Caki2 (cell line): Measurements from ENCODE around the gene ZNF207. TPM values are rescaled to one million over a fixed set of nuclear protein-coding genes. Genes with fewer than 3 reads are reported as not detected.
"Not testable (repeated sequence)": the region's sequence is repeated elsewhere in the genome, so short reads cannot be mapped to it uniquely, and the experiment has no call there.

Experiments
- DNase-seq: peaks from one replicate; pipeline ENCODE4 v3.0.0-alpha.2; 2015; ENCODE audit warnings: low read depth
- in situ Hi-C: cut with HindIII; loops from 2 replicates; pipeline ENCODE4 v1.10.0; 2016; ENCODE audit warnings: low sequenced_read_pairs, low pct_unique_long_range_greater_than_20kb, mixed read lengths
- total RNA-seq: library from RNA; depleted of rRNA; stranded (reverse); fragments of >200 nt; shearing (Covaris generic); gene quantifications from 2 replicates; pipeline ENCODE4 v1.2.3, GENCODE V29; 2014; ENCODE audit warnings: low replicate concordance

ZNF207 gene
- total RNA-seq, 1 experiment from 2014 or later, result 83.6 TPM

GRCh38 chr17:32330147-32330546, 19.8 kb upstream of the ZNF207 start:
- in situ Hi-C loops, result no loop called here
- no peak for DNase-seq

- no peak for DNase-seq
- in situ Hi-C loops, result no loop called here
Observed at GRCh38 chr17:32331243-32332040, 18.5 kb upstream of the ZNF207 start.

DNA sequence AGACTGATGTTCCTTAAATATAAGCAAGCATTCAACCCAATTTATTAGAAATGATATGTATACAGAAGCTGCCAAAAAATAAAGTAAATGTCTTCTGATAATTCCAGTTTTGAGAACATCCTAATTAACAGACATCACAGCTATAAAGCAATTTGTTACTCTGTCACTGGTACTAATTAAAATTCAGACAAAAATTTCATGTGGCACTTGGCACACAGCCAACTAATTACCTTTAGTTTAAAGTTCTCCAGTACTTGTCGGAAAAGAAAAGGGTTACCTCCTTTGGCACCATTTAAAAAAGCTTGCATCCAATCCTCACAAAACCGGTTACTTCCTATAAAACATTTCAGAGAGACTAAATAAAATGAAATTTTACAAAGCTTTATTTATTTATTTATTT, 16.8 kb upstream of the ZNF207 start:
- in situ Hi-C loops, result no loop called here
- DNase-seq, result no peak

DNA sequence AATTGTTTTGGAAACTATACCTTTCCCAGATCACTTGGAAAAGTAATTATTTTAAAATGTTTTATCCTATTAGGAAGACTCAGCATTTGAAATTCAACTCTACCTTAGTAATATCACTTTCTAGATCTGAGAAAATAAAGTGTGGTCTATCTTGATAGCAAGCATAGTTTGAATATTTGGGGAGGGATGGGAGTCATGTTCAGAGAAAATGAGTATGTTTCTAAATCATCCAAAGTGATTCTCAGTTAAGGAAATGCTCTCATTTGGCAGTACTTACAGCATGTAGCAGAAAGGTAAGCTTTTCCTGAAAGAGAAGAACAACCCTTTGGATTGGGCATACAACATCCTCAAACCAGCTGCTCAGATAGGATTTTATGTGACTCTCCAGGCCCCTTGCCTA, 14.9 kb upstream of the ZNF207 start:
- no peak for DNase-seq
- in situ Hi-C loops, result no loop called here

DNA sequence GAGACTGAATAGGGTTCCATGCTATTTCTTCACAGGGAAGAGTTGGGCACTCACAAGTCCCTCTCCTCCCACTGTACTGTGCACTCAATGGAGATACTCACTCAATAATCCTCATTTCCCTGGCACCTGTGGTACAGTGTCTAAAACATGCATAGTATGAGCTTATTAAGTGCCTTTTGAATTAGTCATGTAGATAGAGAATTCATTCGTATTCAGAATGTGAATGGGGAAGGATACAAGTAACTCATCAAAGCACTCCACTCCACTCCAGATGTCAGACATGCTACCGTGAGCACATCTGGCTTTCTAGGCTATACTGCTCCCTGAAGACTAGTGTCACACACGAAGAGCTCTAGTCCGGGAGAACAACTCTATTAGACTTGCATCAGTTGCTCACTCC, 14.3 kb upstream of the ZNF207 start:
- in situ Hi-C loops, result no loop called here
- DNase-seq, result no peak

DNA sequence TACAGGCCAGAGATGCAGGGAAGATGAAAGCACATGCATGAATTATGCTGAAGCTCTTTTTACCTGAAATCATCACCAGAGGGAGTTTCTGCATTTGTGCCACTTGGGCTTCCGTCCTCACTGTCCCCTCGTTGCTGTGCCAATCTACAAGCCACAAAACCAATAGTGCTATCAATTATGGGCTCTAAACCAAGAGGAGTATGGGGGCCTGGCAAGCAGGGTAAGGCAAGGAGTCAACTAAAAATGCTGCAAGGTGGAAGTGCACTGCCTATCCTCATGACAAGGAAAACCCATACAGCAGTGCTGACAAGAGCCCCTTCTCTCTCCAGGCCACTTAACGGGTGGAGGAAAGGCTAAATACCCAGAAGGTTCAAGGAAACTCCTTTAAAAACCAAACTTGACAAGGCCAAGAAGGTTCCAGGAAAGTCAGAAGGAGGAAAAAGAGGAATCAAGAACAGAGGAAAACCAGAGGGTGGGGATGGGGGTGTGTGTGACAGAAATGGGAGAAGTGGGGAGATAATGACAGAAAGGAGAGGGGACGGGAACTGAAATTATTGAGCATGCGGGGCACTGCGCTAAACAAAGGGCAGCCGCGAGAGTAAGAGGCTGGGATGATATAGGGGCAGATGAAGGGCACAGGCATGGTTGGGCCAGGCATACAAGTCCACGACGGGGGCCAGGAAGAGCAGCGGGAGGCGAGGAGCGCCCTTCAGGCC, 8.7 kb upstream of the ZNF207 start:
- peak; percentile 47 for DNase-seq
- in situ Hi-C loops, result no loop called here

- peak; percentile 82 for DNase-seq
- in situ Hi-C loops, result no loop called here
Observed at GRCh38 chr17:32341857-32342602, 7.9 kb upstream of the ZNF207 start, which contains the start of gene C17orf75. TSS of gene C17orf75 (minus strand) at chr17:32342173. CDS start at chr17:32342139, 34 bp downstream.

GRCh38 chr17:32342603-32343325, 7.2 kb upstream of the ZNF207 start:
- DNase-seq, result no peak
- in situ Hi-C loops, result no loop called here

DNA sequence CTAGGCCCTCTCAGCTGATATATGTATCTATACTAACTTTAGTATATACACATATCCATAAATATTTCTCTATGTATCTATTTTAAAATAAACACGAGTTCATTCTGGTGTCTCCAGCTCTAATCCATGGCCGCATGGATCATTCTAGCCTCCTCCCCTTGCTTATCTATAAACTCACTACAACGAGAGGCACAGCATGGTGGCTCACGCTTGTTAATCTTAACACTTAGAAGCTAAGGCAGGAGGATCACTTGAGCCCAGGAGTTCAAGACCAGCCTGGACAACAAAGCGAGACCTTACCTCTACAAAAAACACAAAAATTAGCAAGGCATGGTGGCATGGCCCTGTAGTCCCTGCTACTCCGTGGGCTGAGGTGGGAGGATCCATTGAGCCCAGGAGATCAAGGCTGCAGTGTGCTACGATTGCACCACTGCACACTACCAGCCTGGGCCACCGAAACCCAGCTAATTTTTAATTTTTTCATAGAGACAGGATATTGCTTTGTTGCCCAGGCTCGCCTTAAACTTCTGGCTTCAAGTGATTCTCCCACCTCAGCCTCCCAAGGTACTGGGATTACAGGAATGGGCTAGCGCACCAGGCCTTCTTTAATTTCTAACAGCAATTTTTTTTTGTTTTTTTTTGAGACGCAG, 3.9 kb upstream of the ZNF207 start:
- in situ Hi-C loops, result no loop called here
- no peak for DNase-seq

DNA sequence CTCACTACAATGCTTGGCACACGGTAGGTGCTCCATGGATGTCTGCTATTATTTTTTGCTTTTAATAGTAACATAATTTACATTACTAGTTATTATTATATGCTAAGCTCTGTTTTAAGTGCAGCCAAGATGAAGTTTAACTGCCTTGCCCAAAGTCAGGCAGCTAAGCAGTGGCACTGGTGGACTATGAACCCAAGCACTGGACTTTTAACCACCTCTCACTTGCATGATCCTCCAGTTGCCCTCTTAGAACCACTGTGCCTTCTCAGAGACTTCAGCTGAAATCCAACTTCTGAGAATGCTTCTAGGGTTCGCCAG, 1.5 kb upstream of the ZNF207 start:
- DNase-seq, result no peak
- in situ Hi-C loops, result no loop called here

- in situ Hi-C loops, result no loop called here
- no peak for DNase-seq
Observed at GRCh38 chr17:32349503-32349853, 479 bp upstream of the ZNF207 start.

DNA sequence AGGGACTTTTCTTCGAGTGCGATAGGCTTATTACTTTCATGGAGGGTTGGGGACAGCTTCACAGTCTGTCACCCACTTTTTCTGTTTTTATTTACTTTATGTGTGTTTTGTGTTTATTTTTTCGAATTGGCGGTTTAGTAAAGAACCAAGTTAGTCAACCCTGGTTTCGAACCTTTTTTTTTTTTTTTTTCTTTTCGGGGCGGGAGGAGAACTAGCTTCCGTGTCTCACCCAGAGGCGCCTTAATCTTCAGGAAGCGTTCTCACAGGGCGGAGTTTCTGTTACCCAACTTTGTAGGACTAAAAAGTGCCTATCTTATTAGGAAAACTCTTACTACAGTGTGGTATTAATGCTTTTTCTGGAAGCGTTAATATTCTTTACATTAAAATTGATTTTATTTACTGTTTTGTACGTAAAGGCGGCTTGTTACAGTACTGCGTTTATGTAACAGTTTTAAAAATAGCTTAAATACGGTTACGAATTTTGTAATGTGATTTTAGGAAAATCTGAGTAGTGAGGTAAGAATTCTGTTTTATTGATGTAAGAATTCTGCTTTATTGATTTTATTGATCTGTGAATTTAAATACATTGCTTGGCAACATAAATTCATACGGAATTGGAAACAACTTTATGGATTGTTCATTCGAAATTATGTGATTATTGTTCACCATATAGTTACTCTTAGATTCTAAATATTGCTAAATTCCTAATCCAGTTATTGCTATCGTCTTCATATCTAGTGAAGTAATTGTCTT, 885 bp downstream of the ZNF207 start:
- in situ Hi-C loops, result no loop called here
- DNase-seq, result peak; percentile 63

GRCh38 chr17:32352734-32353133, 2.8 kb downstream of the ZNF207 start:
- in situ Hi-C loops, DNase-seq: not testable (repeated sequence)

DNA sequence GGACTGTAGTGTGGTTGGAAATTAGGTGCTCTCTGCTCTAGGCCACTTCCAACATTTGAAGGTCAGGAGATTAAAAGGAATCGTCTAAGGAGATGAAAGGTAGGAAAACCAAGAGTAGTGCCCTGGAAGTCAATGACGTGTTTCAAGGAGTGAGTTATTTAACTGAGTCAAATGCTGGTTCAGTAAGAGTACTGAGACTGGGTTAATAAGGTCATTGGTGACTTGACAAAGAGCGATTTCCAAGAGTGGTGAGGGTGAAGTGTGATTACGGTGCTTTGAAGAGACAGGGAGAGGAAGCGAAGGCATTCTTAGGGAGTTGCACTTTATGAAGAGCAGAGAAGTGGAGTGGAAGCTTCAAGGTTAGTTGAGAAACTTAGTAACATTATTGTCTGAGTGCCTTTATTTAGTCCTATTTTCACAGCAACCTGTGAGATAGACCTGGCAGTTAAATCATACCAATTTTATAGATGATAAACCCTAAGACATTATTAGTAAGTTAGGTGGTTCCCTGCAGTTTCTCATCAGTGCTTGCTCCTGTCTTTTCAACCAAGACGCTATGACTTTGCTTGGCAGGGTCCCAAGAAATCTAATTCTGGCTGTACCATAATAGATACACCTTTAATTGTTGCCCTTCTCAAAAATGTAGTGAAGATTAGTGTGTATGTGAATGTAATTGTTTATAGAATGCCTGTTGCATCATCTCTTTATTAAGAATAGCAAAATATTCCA, 5.9 kb downstream of the ZNF207 start:
- in situ Hi-C loops, result no loop called here
- DNase-seq, result no peak

DNA sequence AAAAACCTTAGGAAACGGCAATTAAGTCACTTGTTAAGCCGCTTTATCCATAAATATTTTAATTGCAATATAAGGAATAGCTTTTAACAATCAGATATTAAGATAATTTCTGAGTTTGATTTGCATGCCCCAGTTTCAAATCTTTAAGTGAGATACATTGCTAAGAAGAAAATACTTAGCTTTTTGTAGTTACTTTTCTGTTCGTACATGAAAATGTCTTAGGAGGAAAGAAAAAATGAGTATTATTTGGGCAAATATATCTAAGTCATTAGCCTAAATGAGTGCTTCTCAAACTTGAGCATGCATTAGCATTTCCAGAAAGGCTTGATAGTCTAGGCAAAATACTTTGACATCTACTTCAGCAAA, 6.4 kb downstream of the ZNF207 start:
- in situ Hi-C loops, result no loop called here
- DNase-seq, result no peak

DNA sequence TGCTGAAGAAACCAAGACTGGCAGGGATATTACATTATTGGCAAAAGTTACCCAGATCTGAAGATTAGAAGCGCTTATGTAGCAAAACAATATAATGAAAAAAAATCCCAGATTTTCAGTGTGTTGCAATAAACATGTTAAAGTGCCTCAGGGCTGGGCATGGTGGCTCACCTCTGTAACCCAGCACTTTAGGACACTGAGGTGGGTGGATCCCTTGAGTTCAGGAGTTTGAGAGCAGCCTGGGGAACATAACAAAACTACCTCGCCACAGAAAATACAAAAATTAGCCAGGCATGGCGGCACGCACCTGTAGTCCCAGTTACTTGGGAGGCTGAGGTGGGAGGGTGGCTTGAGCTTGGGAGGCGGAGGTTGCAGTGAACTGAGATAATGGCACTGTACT, 6.8 kb downstream of the ZNF207 start:
- in situ Hi-C loops, result no loop called here
- DNase-seq, result no peak

GRCh38 chr17:32357615-32358014, 7.7 kb downstream of the ZNF207 start:
- in situ Hi-C loops, result no loop called here
- DNase-seq, result no peak
